GM18951 (cell line): Measurements from ENCODE around the gene CMTM7.

Source experiments
- POLR2A ChIP-seq: IDR thresholded peaks from 4 replicates; pipeline ENCODE4 v1.6.1; 2011; ENCODE audit warnings: mild to moderate bottlenecking; ENCODE audit not compliant: insufficient read length, insufficient read depth; ENCODE audit errors: extremely low read depth
- in situ Hi-C: fragments of 300-500 bp; cut with MboI; formaldehyde crosslinking; loops from one replicate; pipeline ENCODE4 v1.12.0; 2022; ENCODE audit warnings: low sequenced_read_pairs, mixed read lengths, inconsistent platforms; ENCODE audit not compliant: unreplicated experiment

CMTM7 gene

DNA sequence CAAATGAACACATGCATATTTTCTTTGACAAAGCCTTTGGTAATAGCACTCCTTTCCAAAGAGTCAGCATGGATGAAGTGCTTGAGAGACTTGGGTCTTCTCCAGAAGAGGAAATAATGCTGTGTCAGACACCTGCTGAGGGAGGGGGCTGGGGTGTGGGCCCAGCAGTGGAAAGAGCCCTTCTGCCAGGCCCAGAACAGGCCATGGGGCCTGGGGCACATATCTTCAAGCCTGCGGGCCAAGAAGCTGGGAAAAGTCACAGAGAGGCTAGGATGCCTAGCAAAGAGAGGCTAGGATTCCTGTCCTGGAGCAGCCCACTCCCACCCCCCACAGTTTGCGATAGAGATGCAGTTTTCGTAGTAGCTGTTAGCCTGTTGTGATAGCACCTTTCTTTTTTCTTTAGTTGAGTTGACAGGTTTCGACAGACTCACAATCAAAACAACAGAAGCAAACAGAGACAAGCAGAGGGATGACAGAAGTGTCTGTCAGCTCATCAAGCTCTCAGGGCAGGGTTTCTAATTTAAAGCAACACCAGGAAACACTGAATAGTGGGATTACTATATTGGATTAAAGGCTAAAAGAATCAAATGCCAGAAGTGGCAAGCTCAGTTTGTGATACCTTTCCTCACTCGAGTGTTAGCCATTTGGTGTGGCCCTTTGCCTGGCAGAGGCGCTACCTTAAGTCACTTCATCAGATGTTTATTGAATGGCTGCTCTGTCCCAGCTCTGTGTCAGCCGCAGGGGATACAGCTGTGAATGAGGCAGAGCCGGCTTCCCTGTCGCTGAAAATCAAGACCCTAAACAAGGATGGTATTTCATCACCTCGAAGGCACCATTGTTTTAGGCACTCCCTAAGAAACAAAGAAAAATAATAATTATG is 19.0 kb downstream of the CMTM7 start:
- TF ChIP-seq POLR2A = no peak
- in situ Hi-C loops = no loop called here

DNA sequence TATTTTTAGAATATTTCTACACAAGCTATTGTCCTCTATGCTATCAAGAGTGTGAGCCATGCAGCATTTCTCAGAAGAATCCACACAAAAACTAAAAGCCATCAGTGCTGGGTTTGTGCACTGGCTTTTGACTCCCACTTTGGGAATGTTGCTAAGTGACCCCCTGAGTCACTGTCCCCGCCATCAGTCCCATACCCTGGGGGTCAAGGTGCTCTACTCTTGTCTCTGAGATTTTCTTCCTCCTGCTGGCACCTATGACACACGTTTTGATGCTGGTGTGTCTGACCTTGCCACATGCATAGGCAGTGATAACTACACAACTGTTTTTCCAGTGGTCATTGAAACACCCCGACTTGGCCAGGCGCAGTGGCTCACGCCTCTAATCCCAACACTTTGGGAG is 19.8 kb downstream of the CMTM7 start:
- TF ChIP-seq POLR2A = no peak

DNA sequence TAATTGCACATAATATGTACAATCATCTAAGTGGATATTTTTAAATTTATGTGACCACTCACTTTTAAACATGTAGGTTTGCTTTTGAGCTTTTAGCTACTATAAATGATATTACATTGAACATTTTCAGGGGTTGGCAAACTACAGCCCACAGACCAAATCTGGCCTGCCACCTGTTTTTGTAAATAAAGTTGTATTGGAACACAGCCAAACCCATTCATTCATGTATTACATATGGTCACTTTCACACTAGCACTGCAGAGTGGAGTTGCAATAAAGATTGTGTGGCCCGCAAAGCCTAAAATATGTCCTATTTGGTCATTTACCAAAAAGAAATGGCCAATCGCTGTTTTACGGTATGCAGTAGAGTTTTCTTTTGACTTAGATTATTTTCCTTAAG is 21.2 kb downstream of the CMTM7 start:
- no peak for TF ChIP-seq POLR2A
- in situ Hi-C loops = no loop called here

More for the DNA sequence above, 19.8 kb downstream of the CMTM7 start:
- in situ Hi-C loops = no loop called here

- TF ChIP-seq POLR2A = no peak
- in situ Hi-C loops = no loop called here
Measured at GRCh38 chr3:32413845-32414521, 22.3 kb downstream of the CMTM7 start.

DNA sequence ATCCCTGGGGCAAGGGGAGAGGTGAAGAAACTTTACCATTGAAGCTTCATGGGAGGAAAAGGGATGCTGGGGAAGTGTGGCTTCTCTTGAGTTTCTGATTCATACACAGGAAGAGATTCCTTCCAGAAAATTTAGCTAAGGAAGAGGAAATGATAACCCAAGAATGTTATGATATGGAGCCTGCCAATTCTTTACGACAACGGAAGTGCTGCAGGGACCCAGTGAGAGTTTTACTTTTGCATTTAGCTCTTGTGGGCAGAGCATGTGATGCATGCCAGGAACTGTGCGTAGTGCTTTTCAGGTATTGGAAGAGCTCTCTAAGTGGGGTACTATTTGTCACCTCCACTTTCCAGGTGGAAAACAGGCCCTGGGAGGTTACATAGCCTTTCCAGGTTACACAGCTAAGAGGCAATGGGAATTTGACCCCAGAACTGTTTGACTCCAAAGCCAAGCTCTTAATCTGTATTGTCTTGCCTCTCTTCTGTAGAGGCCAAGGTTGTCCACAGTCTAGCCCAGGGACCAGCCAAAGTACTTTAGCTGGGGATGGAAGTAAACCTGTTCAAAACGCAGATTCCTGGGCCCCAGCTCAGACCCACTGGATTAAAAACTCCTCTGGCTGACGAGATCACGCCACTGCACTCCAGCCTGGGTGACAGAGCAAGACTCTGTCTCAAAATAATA is 23.0 kb downstream of the CMTM7 start:
- in situ Hi-C loops = no loop called here

GRCh38 chr3:32419742-32420125 is 28.1 kb downstream of the CMTM7 start:
- in situ Hi-C loops = no loop called here
- no peak for TF ChIP-seq POLR2A

More for the DNA sequence above, 23.0 kb downstream of the CMTM7 start:
- TF ChIP-seq POLR2A = no peak

DNA sequence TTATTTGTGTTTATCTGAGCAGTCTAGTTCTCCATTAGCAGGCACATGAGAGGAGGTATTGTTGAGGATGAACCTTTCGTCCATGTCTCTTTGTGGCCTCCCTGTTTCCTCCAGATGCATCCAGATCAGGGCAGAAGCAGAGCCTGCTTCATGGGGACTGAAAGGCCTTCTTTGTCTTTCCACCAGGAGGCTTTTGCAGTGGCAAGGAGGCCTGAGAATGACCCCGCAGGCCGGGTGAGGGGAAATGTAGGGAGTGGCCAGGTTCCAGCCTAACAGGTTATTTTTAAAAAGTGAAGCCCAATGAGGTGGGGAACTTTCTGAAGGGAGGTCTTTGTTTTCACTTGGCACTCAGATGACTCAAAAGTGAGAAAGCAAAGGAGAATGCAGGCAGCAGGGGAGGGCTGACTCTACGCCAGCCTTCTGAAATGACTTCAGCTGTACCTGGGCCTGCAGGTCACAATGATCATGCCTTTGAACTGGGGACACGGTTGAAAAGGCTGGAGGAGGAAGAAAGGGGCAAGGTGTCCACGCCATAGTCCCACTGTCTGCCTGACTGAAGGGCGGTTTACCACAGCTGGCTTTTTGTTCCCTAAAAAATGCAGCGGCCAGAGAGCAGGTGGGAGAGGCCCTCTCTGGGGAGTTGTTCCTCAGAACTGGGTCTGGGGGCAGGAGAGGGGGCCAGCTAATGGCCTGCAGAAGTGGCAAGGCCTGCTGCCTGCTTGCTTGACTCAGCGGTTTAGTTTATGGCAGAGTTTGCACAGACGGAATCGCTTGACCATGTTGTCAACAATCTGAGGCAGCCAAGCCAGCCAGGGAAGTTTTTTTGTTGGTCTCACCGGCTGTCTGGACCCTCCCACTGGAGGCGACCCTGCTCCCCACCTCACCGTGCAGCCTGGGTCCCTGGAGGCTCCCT is 28.7 kb downstream of the CMTM7 start:
- in situ Hi-C loops = no loop called here
- TF ChIP-seq POLR2A = no peak

DNA sequence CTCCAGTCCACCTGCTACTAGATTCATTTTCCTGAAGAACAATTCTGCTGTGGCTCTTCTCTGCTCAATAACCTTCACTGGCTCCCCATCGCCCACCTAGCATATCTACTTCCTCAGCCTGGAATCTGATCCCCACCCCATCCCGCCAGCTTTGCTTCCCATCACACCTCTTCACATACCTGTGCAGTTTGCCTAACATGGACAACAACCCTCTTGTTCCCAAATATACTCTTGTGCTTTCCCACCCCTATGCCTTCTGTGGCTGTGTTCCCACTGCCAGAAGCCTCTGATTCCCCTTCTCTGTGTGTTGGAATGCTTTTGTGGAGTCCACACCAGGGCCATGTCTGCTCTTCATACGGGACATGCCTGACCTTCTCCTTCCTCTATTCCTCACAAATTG is 29.5 kb downstream of the CMTM7 start:
- in situ Hi-C loops = no loop called here
- no peak for TF ChIP-seq POLR2A

DNA sequence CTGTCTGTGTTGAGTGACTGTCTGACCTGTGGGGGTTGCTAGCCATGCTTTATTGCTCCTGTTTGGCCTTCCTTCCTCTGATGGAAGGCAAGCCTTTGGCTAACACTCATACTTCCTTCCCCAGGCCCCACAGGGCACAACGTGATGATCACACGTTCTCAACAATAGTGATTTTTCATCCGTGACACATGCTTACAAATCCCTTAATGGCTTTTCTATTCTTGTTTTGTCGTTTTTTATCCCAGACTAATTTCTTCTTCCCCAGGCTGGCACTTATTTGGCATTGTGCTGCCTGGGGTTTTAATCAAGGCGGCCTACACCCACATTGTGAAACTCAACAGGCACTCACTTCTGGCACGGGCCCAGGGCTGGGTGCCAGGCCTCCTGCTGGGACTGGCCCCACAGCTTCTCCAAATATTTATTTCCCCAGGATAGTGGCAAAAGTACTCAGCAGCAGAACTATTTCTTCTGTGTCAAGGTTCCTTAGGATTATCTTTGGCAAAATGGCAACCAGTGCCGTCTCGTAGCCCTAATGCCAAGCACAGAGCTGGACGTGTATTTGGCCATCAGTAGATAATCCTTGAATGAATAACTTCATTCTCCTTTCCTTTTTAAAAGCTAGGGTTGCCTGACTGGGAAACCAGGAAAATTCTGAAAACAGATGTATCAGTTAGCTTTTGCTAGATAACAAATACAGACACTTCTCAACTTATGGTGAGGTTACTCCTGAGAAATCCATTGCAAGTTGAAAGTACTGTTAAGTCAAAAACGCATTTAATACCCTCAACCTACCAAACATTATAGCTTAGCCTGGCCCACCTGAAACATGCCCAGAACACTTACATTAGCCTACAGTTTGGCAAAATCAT is 30.6 kb downstream of the CMTM7 start:
- no peak for TF ChIP-seq POLR2A
- in situ Hi-C loops = no loop called here

GRCh38 chr3:32422943-32423342 is 31.3 kb downstream of the CMTM7 start:
- TF ChIP-seq POLR2A = no peak
- in situ Hi-C loops = no loop called here

- in situ Hi-C loops = no loop called here
- no peak for TF ChIP-seq POLR2A
Measured at GRCh38 chr3:32423534-32423933, 31.9 kb downstream of the CMTM7 start.
